H1 (cell line): ENCODE results near the gene GRK5. TPM values are rescaled to one million over a fixed set of nuclear protein-coding genes. Genes with fewer than 3 reads are reported as not detected.

Experiments used
- CTCF ChIA-PET: fragments of 300-600 bp; sonication (Branson Sonifier 250); formaldehyde crosslinking; loops from one replicate; lab custom pipeline; 2021; ENCODE audit not compliant: partially characterized antibody; lab: Charles Lee
- POLR2A ChIA-PET: fragments of 300-600 bp; sonication (Branson Sonifier 250); formaldehyde crosslinking; loops from one replicate; lab custom pipeline; 2021; ENCODE audit warnings: inconsistent platforms; ENCODE audit not compliant: partially characterized antibody; lab: Charles Lee
- DNase-seq, 2 experiments: peaks; one replicate each; pipeline versions ENCODE4 v3.0.0 to v3.0.0-alpha.2; 2010 to 2022; ENCODE audit warnings: low spot score in 2 of 2, low read depth in 1 of 2, mixed read lengths in 1 of 2
- FAIRE-seq: peaks from 2 replicates; lab custom pipeline; 2011; peaks lifted over from hg19 to GRCh38; lab: Jason Lieb, UNC
- H2AFZ ChIP-seq: 2 replicates; pipeline ENCODE4 v1.8.1; 2012; ENCODE audit warnings: low read length, inconsistent platforms
- H2AK5ac ChIP-seq: 2 replicates; pipeline ENCODE4 v1.6.1; 2013; ENCODE audit warnings: low read depth, low read length
- H2BK120ac ChIP-seq: replicated peaks from 2 replicates; pipeline ENCODE3; 2013; ENCODE audit warnings: low read depth, low read length, inconsistent platforms
- H2BK12ac ChIP-seq: 2 replicates; pipeline ENCODE4 v1.6.1; 2013; ENCODE audit warnings: low read depth, low read length
- H2BK15ac ChIP-seq: 2 replicates; pipeline ENCODE4 v1.6.1; 2013; ENCODE audit warnings: low read length
- H2BK20ac ChIP-seq: 2 replicates; pipeline ENCODE4 v1.6.1; 2013; ENCODE audit warnings: low read length
- H2BK5ac ChIP-seq: 2 replicates; pipeline ENCODE4 v1.6.1; 2013; ENCODE audit warnings: low read depth, low read length
- H3K14ac ChIP-seq: 2 replicates; pipeline ENCODE4 v1.6.1; 2013; ENCODE audit warnings: inconsistent platforms; ENCODE audit not compliant: insufficient read length
- H3K18ac ChIP-seq: 2 replicates; pipeline ENCODE4 v1.6.1; 2013; ENCODE audit warnings: low read length; ENCODE audit errors: extremely low read depth
- H3K23ac ChIP-seq: 2 replicates; pipeline ENCODE4 v1.6.1; 2013; ENCODE audit warnings: inconsistent platforms; ENCODE audit not compliant: insufficient read length
- H3K23me2 ChIP-seq: 2 replicates; pipeline ENCODE4 v1.6.1; 2013; ENCODE audit warnings: low read depth, low read length
- H3K27ac ChIP-seq: 2 replicates; pipeline ENCODE4 v1.6.1; 2011; ENCODE audit warnings: low read depth, low read length, inconsistent platforms
- H3K27me3 ChIP-seq, 4 experiments: replicated peaks in 1 of 4; 1 replicate in 1 of 4; 2 replicates in 3 of 4; pipeline versions ENCODE4 v1.6.1 to v1.8.1; 2011 to 2013; ENCODE audit warnings: low read length in 3 of 4, mild to moderate bottlenecking in 3 of 4, inconsistent platforms in 2 of 4, mixed read lengths in 2 of 4, moderate library complexity in 1 of 4; ENCODE audit not compliant: control insufficient read depth in 3 of 4, insufficient read depth in 3 of 4; ENCODE audit errors: extremely low read depth in 1 of 4
- H3K36me3 ChIP-seq, 4 experiments: 2 replicates each; pipeline versions ENCODE4 v1.6.1 to v1.8.1; 2011 to 2013; ENCODE audit warnings: mild to moderate bottlenecking in 4 of 4, low read length in 3 of 4, moderate library complexity in 2 of 4, control low read depth in 1 of 4, inconsistent platforms in 1 of 4; ENCODE audit not compliant: insufficient read depth in 4 of 4, control insufficient read depth in 2 of 4
- H3K4ac ChIP-seq: replicated peaks from 2 replicates; pipeline ENCODE3; 2013; ENCODE audit warnings: low read length, low read depth, mixed read lengths, inconsistent platforms; ENCODE audit not compliant: insufficient read length
- H3K4me1 ChIP-seq, 4 experiments: replicated peaks in 1 of 4; 1 replicate in 1 of 4; 2 replicates in 3 of 4; pipeline versions ENCODE4 v1.6.1 to v1.8.1; 2011 to 2013; ENCODE audit warnings: low read length in 3 of 4, inconsistent platforms in 2 of 4, mixed read lengths in 1 of 4; ENCODE audit not compliant: insufficient read depth in 4 of 4, control insufficient read depth in 3 of 4
- H3K4me2 ChIP-seq, 2 experiments: 2 replicates each; pipeline versions ENCODE4 v1.6.1 to v1.8.1; 2011 to 2013; ENCODE audit warnings: low read depth in 2 of 2, low read length in 2 of 2, control low read depth in 1 of 2, inconsistent platforms in 1 of 2, mild to moderate bottlenecking in 1 of 2; ENCODE audit not compliant: insufficient read depth in 1 of 2
- H3K4me3 ChIP-seq, 4 experiments: fragments of 200-600, 300-600 bp in 1 of 4; sonication (generic), shearing (Covaris generic), sonication (Bioruptor Twin) in 1 of 4; 2 replicates each; pipeline versions ENCODE4 v1.5.1 to v1.8.1; 2011 to 2016; ENCODE audit warnings: low read length in 4 of 4, low read depth in 3 of 4, control low read depth in 2 of 4, inconsistent platforms in 2 of 4, mild to moderate bottlenecking in 2 of 4, mixed read lengths in 1 of 4, moderate library complexity in 1 of 4; ENCODE audit not compliant: insufficient read depth in 2 of 4; ENCODE audit errors: extremely low read depth in 1 of 4
- H3K56ac ChIP-seq: replicated peaks from 2 replicates; pipeline ENCODE3; 2013; ENCODE audit warnings: low read depth, mild to moderate bottlenecking, mixed read lengths, low read length, inconsistent platforms; ENCODE audit not compliant: insufficient read length
- H3K79me1 ChIP-seq: 2 replicates; pipeline ENCODE4 v1.6.1; 2013; ENCODE audit warnings: low read depth, low read length, control low read depth
- H3K79me2 ChIP-seq, 2 experiments: 2 replicates each; pipeline versions ENCODE4 v1.6.1 to v1.8.1; 2012 to 2013; ENCODE audit warnings: low read length in 2 of 2, mild to moderate bottlenecking in 2 of 2, inconsistent platforms in 1 of 2; ENCODE audit not compliant: insufficient read depth in 2 of 2, control insufficient read depth in 1 of 2
- H3K9ac ChIP-seq, 4 experiments: replicated peaks in 1 of 4; 1 replicate in 1 of 4; 2 replicates in 3 of 4; pipeline versions ENCODE4 v1.6.1 to v1.8.1; 2011 to 2013; ENCODE audit warnings: low read depth in 3 of 4, low read length in 3 of 4, control low read depth in 2 of 4, mild to moderate bottlenecking in 2 of 4, moderate library complexity in 2 of 4, inconsistent platforms in 1 of 4; ENCODE audit errors: extremely low read depth in 1 of 4
- H3K9me3 ChIP-seq, 2 experiments: 2 replicates each; pipeline versions ENCODE4 v1.6.1 to v1.8.1; 2012 to 2013; ENCODE audit warnings: mild to moderate bottlenecking in 2 of 2, moderate library complexity in 2 of 2, control low read depth in 1 of 2, inconsistent platforms in 1 of 2, low read depth in 1 of 2, low read length in 1 of 2, mixed read lengths in 1 of 2; ENCODE audit not compliant: insufficient read depth in 2 of 2
- H4K20me1 ChIP-seq, 2 experiments: replicated peaks in 1 of 2; 2 replicates each; pipeline versions ENCODE3 to v1.8.1; 2011 to 2013; ENCODE audit warnings: inconsistent platforms in 2 of 2, low read length in 2 of 2, mild to moderate bottlenecking in 1 of 2; ENCODE audit not compliant: insufficient read depth in 2 of 2, control insufficient read depth in 1 of 2
- H4K5ac ChIP-seq: 2 replicates; pipeline ENCODE4 v1.6.1; 2013; ENCODE audit warnings: low read length, low read depth, mixed read lengths, inconsistent platforms; ENCODE audit not compliant: insufficient read length
- H4K8ac ChIP-seq: 2 replicates; pipeline ENCODE4 v1.8.0; 2013; ENCODE audit warnings: mild to moderate bottlenecking, moderate library complexity, low read length, inconsistent platforms; ENCODE audit not compliant: insufficient read depth; ENCODE audit errors: extremely low read depth
- H4K91ac ChIP-seq: replicated peaks from 2 replicates; pipeline ENCODE3; 2013; ENCODE audit warnings: low read length, mixed read lengths, inconsistent platforms; ENCODE audit not compliant: insufficient read length
- BACH1 ChIP-seq: IDR thresholded peaks from 2 replicates; pipeline ENCODE4 v1.6.1; 2012; ENCODE audit warnings: low read length, improper control_type of control experiment
- BRCA1 ChIP-seq: IDR thresholded peaks from 2 replicates; pipeline ENCODE4 v1.6.1; 2012; ENCODE audit warnings: low read depth, low read length, improper control_type of control experiment
- HDAC6 ChIP-seq: IDR thresholded peaks from one replicate; pipeline ENCODE4 v1.7.1; 2012; ENCODE audit warnings: low read depth, mild to moderate bottlenecking, inconsistent platforms, low read length, moderate library complexity
- KDM1A ChIP-seq: fragments of 200-600, 300-600 bp; sonication (generic); IDR thresholded peaks from 2 replicates; pipeline ENCODE4 v1.7.1; 2016; ENCODE audit warnings: mild to moderate bottlenecking, low read length, borderline replicate concordance
- KDM5A ChIP-seq: fragments of 200-600 bp; IDR thresholded peaks from 2 replicates; pipeline ENCODE4 v1.7.1; 2012; ENCODE audit warnings: mild to moderate bottlenecking, low read length, inconsistent platforms, mixed read lengths
- MAX ChIP-seq: IDR thresholded peaks from 2 replicates; pipeline ENCODE4 v1.6.1; 2012; ENCODE audit warnings: inconsistent platforms
- RXRA ChIP-seq: IDR thresholded peaks from 2 replicates; pipeline ENCODE4 v1.6.1; 2011; ENCODE audit warnings: low read depth, mild to moderate bottlenecking, low read length, moderate library complexity; ENCODE audit not compliant: insufficient read depth
- SAP30 ChIP-seq: fragments of 300-600 bp; sonication (generic); IDR thresholded peaks from 2 replicates; pipeline ENCODE4 v1.7.1; 2012; ENCODE audit warnings: low read length, moderate library complexity, mild to moderate bottlenecking, inconsistent platforms; ENCODE audit not compliant: insufficient read depth, insufficient replicate concordance
- TCF12 ChIP-seq: IDR thresholded peaks from 2 replicates; pipeline ENCODE4 v1.6.1; 2011; ENCODE audit warnings: low read depth, mild to moderate bottlenecking, low read length
- TEAD4 ChIP-seq: IDR thresholded peaks from 2 replicates; pipeline ENCODE4 v1.6.1; 2012; ENCODE audit warnings: low read depth, low read length, inconsistent platforms, mixed read lengths
- USF2 ChIP-seq: IDR thresholded peaks from 2 replicates; pipeline ENCODE4 v1.6.1; 2011; ENCODE audit warnings: low read length, improper control_type of control experiment
- ZNF274 ChIP-seq: IDR thresholded peaks from 2 replicates; pipeline ENCODE4 v1.7.0; 2012; ENCODE audit warnings: low read length, borderline replicate concordance; ENCODE audit errors: extremely low read depth
- WGBS, 2 experiments: shearing (Covaris generic) in 1 of 2; methylation state at CpG; one replicate each; pipeline versions ENCODE4 v1.1.6 to v1.1.7; 2013 to 2015; ENCODE audit warnings: low lambda C conversion rate in 2 of 2, mixed read lengths in 2 of 2, inconsistent platforms in 1 of 2, low coverage in 1 of 2, missing lambda C conversion rate in 1 of 2; ENCODE audit not compliant: insufficient replicate concordance in 2 of 2, insufficient coverage in 1 of 2, insufficient read length in 1 of 2; ENCODE audit errors: extremely low coverage in 1 of 2, missing lambda C conversion rate in 1 of 2; 5-methylcytosine and 5-hydroxymethylcytosine counted together
- polyA plus RNA-seq, 7 experiments: library from polyadenylated mRNA; depleted of rRNA in 3 of 7; stranded (reverse) in 5 of 7; unstranded in 2 of 7; fragments of >200 nt in 5 of 7; fragments of 200-250 nt in 2 of 7; gene quantifications; 1 replicate in 5 of 7; 2 replicates in 1 of 7; 4 replicates in 1 of 7; pipeline versions ENCODE4 v1.2.1 to v1.2.3, GENCODE V29; 2011 to 2013; ENCODE audit warnings: missing spikeins in 2 of 7, mixed read lengths in 2 of 7
- total RNA-seq: library from RNA; stranded (reverse); fragmentation: NEBNext Ultra II Directional; extraction: Animal tissue kit (Norgen Biotek cat#: 25700); gene quantifications from 2 replicates; pipeline ENCODE4 v1.2.1, GENCODE V29; 2021

GRK5 gene
- total and polyA plus RNA-seq, 2 of the 8 experiments (the other 6 are each of a cell fraction or from before 2014, with no cell fraction given), result 0.54 to 2.5 TPM

GRCh38 chr10:119281581-119282071 lies 74.3 kb downstream of the GRK5 start:
- Histone ChIP-seq H4K20me1 (no peaks in the 10 kb centered on the region), H3K14ac (no peak overlapping the region), H4K8ac (no peak overlapping the region), H2BK12ac (no peak overlapping the region), H3K23me2 (no peaks in the 10 kb centered on the region), H3K4me2 (no peak overlapping the region), H3K9ac (no peak overlapping the region), H3K4ac (no peak overlapping the region), H3K4me3 (no peak overlapping the region), H3K4me1 (no peaks in the 10 kb centered on the region; a peak in 1 of 7 replicates), H2BK120ac (no peak overlapping the region), H2AK5ac (no peak overlapping the region), H2AFZ (no peak overlapping the region), H3K79me1 (no peaks in the 10 kb centered on the region), H3K27me3 (no peaks in the 10 kb centered on the region), H3K27ac (no peak overlapping the region), H3K56ac (no peak overlapping the region), H2BK20ac (no peak overlapping the region), H3K18ac (no peak overlapping the region), H2BK5ac (no peak overlapping the region; the same call in 1 of the 2 replicates), H4K5ac (no peak overlapping the region), H3K36me3 (no peaks in the 10 kb centered on the region), H4K91ac (no peak overlapping the region), H3K9me3 (no peaks in the 10 kb centered on the region), H2BK15ac (no peak overlapping the region), H3K23ac (no peak overlapping the region), H3K79me2 (no peaks in the 10 kb centered on the region)
- WGBS, 2 experiments, result 91% methylated on average over 13 of the region's 13 CpGs; no CpG with 5 or more reads in 1 of the 2 experiments
- POLR2A ChIA-PET, result no interaction called here
- CTCF ChIA-PET, result interaction anchor here (0.6 to 1.6 kb wide), 7 partner anchors 10 to 136 kb away, joined by 3 to 5 read pairs (median 3); partner anchors contain the start of gene GRK5
- DNase-seq, result no peak
- FAIRE-seq, result no peak
- no peak for TF ChIP-seq HDAC6
- no peak for TF ChIP-seq RXRA
- no peak for TF ChIP-seq TCF12
- TF ChIP-seq KDM5A, result no peak
- no peak for TF ChIP-seq BRCA1
- no peak for TF ChIP-seq MAX
- TF ChIP-seq USF2, result no peak
- no peak for TF ChIP-seq TEAD4
- no peak for TF ChIP-seq KDM1A
- no peak for TF ChIP-seq SAP30
- no peak for TF ChIP-seq ZNF274
- TF ChIP-seq BACH1, result no peak
